Measurements from ENCODE around the gene ATP11A.

DNA sequence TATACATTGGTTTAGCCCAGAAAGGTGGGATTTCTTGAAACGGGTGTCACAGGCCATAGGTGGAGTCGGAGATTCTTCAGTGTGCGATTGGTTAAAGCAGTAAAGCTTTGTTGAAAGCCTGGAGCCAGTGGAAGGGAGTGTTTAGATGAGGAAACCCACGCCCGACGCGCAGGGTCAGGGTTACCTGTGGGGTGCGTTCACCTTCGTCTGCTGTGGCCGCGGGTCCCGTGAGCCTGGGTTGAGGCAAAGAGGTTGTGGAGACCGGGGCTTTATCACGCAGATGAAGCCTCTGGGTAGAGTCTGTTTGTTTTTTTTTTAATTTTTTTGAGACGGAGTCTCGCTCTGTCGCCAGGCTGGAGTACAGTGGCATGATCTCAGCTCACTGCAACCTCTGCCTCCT lies 30.4 kb downstream of the ATP11A start:
- TF ChIP-seq, protein P1, sequence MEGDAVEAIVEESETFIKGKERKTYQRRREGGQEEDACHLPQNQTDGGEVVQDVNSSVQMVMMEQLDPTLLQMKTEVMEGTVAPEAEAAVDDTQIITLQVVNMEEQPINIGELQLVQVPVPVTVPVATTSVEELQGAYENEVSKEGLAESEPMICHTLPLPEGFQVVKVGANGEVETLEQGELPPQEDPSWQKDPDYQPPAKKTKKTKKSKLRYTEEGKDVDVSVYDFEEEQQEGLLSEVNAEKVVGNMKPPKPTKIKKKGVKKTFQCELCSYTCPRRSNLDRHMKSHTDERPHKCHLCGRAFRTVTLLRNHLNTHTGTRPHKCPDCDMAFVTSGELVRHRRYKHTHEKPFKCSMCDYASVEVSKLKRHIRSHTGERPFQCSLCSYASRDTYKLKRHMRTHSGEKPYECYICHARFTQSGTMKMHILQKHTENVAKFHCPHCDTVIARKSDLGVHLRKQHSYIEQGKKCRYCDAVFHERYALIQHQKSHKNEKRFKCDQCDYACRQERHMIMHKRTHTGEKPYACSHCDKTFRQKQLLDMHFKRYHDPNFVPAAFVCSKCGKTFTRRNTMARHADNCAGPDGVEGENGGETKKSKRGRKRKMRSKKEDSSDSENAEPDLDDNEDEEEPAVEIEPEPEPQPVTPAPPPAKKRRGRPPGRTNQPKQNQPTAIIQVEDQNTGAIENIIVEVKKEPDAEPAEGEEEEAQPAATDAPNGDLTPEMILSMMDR (IDR thresholded peaks at IDR 0.05 in 2 of 3, conservative IDR thresholded peaks at IDR 0.05 in 1 of 3; ENCODE audit: control insufficient read depth in 2 of 3, extremely low read depth in 1 of 3, insufficient read depth in 1 of 3, low read depth in 3 of 3, low read length in 3 of 3): no peak
- TF ChIP-seq, protein P2, sequence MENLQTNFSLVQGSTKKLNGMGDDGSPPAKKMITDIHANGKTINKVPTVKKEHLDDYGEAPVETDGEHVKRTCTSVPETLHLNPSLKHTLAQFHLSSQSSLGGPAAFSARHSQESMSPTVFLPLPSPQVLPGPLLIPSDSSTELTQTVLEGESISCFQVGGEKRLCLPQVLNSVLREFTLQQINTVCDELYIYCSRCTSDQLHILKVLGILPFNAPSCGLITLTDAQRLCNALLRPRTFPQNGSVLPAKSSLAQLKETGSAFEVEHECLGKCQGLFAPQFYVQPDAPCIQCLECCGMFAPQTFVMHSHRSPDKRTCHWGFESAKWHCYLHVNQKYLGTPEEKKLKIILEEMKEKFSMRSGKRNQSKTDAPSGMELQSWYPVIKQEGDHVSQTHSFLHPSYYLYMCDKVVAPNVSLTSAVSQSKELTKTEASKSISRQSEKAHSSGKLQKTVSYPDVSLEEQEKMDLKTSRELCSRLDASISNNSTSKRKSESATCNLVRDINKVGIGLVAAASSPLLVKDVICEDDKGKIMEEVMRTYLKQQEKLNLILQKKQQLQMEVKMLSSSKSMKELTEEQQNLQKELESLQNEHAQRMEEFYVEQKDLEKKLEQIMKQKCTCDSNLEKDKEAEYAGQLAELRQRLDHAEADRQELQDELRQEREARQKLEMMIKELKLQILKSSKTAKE (IDR thresholded peaks at IDR 0.05; ENCODE audit: low read depth, poor library complexity, severe bottlenecking): no peak
- no peak for TF ChIP-seq CHD1 (IDR thresholded peaks at IDR 0.05; ENCODE audit: low read depth, low read length)
- TF ChIP-seq TCF12 (IDR thresholded peaks at IDR 0.05; ENCODE audit: low read depth, low read length): no peak

All from GM12878 (cell line).